Stimulated activated CD8-positive, alpha-beta memory T cell treated with anti-CD3 and anti-CD28 coated beads, Interleukin-12 subunit alpha, Interleukin-12 subunit beta, amount 100 ng/mL, for 24 hours (primary cell): Measurements from ENCODE around the gene DAGLA.

ENCODE experiments used
- DNase-seq: peaks from one replicate; pipeline ENCODE4 v3.0.0-alpha.2; 2020; ENCODE audit errors: extremely low read depth

Gene DAGLA

DNA sequence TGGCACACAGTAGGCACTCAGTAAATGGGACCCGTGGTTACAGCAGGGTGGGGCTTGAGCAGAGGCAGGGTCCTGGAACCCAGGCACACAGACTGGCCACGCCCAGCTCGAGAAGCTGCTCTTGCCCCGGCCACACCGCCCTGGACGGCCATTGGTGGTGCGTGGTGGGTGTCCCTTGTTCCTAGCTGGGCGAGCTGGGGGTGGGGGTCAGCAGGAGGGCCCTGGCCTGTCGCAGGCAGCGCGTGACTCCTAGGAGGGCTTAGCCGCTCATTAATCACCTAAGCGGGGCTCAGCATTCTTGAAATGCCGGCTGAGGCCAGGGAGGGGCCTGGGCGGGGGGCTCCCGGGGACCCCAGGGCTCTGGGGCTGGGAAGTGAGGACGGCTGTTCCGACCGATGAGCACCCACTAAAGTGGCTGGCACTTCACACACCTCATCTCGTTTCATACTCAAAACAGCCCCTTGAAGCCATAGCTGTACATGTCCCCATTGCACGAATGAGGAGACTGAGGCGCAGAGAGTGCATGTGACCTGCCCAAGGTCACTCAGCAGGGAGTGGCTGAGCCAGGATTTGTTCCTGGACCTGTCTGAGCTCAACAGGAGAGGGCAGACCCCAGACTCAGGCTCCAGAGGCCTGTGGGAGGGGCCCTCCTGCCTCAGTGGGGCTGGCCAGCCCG is 83.9 kb downstream of the DAGLA start:
- no peak for DNase-seq

- no peak for DNase-seq
These were observed 84.5 kb downstream of the DAGLA start for GRCh38 chr11:61764606-61765260.

- no peak for DNase-seq
These were observed 85.5 kb downstream of the DAGLA start for GRCh38 chr11:61765550-61766253.

DNA sequence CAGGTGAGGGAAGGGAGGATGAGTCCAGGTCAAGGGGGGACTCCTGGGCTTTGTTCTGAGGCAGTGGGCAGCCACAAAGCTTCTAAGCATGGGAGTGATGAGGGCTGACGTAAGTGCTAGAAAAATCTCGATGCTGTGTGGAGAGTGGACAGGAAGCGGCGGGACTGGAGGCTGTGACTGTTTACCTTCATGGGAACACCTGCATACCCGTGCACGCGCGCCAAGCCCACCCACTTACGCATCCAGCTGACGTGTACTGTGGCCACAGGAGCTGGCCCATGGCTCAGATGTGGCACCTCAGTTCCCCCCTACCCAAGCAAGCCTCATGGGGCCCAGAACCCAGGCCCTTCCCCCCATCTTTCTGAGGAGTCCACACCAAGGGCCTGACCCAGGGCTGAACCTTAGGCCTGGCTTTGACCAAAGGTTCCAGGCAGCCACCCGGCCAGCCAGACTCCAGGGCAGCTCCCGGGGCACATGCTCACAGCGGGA is 86.2 kb downstream of the DAGLA start:
- DNase-seq, result no peak

DNA sequence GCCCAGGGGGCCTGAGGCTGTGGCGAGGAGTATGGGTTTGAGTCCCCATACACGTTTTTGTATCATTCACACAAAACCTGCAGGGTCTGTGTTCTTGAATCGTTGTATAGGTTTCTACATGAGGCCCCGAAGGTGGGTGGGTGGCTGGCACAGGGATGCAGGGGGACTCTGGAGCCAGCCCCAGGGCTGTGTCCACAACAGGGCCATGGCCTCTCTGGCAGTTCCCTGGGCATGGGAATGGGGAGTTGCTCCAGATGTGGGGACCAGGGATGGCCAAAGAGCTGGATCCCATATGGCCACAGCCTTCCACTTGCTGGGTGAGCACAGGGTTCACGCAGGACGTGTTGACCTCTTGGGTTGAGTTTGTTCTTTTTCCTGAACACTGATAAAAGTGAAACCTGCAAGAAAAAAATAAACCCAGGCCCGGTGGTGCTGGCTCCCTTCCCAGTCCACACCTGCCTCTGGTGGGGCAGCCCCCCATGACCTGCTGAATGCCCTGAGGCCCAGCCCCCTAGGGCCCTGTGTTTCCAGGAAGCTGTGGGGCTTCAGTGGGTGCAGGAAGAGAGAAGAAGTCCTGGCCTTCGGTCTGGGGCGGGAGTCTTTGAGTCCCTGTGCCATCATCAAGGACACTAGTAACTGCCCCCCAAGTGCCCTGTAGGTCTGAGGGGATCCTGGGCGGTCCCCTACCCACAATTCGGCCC is 88.3 kb downstream of the DAGLA start:
- no peak for DNase-seq

DNA sequence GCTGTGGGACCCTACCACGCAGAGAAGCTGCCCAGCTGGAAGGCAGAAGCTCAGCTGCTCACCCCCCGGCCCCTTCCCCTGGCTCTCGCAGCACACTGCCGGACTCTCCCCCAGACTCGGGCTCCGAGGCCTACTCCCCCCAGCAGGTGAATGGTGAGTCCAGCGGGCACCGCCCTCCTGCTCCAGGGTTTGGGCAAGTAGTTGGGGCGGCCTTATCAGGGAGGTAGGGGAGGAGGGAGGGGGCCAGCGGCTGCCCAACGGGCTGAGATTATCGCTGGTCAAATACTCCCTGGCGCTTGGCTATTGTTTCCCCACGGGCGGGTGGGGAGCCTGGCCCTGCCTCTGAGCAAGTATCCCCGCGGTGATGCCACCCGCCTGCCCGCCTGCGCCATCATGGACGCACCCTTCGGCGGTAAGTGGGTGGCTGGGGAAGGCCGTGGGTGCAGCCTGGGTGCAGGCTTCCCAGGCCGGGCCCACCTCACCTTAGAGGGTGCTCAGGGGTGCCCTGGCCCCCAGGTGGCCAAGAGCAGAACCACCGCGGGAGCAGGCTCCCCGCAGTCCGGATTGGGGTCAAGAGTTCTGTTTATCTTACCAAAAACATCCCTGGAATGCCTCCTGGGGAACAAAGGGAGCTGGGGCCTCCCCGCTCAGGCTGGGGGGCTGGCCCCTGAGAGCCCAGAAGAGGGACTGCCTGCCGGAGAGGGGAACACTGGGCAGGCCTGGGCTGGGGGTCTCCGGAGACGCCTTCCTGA is 89.2 kb downstream of the DAGLA start:
- DNase-seq, result no peak

- no peak for DNase-seq
These were observed 89.9 kb downstream of the DAGLA start for GRCh38 chr11:61769946-61770683.

GRCh38 chr11:61771195-61771894 is 91.2 kb downstream of the DAGLA start:
- no peak for DNase-seq

- DNase-seq, result no peak
These were observed 91.8 kb downstream of the DAGLA start for GRCh38 chr11:61771985-61772455.

- DNase-seq, result no peak
These were observed 93.2 kb downstream of the DAGLA start for GRCh38 chr11:61773356-61773755.

DNA sequence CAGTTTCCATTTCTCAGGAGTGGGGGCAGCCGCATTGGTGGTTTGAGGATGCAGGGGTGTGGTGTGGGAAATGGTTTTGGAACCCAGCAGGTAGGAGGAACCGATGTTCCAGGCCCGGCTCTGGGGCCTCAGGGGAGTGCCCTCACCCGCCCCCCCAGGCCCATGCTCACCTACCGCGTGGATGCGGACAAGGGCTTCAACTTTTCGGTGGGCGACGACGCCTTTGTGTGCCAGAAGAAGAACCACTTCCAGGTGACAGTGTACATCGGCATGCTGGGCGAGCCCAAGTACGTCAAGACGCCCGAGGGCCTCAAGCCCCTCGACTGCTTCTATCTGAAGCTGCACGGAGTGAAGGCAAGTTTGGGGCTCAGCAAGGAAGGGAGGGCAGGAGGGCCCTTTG is 93.6 kb downstream of the DAGLA start:
- DNase-seq, result no peak

- DNase-seq, result no peak
These were observed 94.2 kb downstream of the DAGLA start for GRCh38 chr11:61774411-61774810.

DNA sequence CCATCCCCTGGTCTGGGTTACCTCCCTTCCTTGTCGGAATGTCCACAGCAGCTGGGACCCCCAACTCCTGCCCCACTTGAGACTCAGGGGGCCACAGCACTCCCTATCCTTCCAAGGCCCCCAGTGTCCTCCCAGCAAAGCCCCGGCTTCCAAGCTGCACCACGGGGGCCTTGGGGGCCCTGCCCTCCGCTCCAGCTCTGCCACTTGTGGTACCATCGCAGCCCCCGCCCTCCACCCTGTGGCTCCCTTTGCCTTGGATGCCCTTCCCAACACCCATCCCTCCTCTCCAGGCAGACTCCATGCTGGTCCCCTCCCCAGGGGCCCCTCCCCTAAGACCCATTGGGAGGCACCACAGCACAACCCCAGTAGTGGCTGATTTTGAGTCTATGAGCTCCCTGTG is 94.9 kb downstream of the DAGLA start:
- DNase-seq, result no peak

- DNase-seq, result no peak
These were observed 95.7 kb downstream of the DAGLA start for GRCh38 chr11:61775606-61776554.

GRCh38 chr11:61776561-61777075 is 96.4 kb downstream of the DAGLA start:
- DNase-seq, result peak; percentile 23

DNA sequence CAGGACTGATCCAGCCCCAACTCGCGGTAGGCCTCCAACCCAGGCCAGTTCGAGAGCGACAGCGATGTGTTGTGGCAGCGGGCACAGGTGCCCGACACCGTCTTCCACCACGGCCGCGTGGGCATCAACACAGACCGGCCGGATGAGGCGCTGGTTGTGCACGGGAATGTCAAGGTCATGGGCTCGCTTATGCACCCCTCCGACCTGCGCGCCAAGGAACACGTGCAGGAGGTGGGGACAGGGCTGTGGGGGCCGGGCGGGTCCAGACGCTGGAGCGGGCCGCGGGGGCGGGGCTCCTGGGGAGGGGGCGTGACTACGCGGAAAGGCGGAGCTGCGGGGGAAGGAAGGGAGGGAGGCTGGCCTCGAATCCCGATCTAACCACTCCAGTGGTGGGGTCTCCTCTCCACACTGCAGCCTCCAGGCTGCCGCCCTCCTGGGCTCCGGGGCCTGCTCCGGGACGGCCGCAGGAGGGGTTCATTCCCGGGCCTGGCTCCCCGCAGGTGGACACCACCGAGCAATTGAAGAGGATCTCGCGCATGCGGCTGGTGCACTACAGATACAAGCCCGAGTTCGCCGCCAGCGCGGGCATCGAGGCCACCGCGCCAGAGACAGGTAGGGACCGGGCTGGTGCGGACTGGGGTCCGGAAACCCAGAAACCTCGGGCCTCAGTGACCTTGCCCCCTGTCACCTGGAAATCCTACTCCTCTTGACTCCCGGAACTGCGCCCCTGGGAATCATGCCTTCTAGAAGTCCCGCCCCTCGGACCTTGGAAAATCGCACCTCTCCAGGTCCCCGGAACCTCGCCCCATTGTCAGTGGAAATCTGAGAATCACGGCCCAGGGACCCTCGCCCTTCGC is 97.3 kb downstream of the DAGLA start:
- no peak for DNase-seq

- DNase-seq, result no peak
These were observed 98.2 kb downstream of the DAGLA start for GRCh38 chr11:61778357-61778886.
